Astrocyte of the spinal cord (primary cell): ENCODE data around the gene PCDHGA10.
"Not testable (repeated sequence)": the region's sequence is repeated elsewhere in the genome, so short reads cannot be mapped to it uniquely, and the experiment has no call there.

ENCODE experiments used
- DNase-seq: peaks from one replicate; pipeline ENCODE4 v3.0.0; 2011; ENCODE audit warnings: low read depth, low spot score
- H3K4me3 ChIP-seq: 2 replicates; pipeline ENCODE4 v1.5.1; 2011; ENCODE audit warnings: low read depth, mild to moderate bottlenecking, low read length, moderate library complexity
- in situ Hi-C: cut with HindIII; loops from 2 replicates; pipeline ENCODE4 v1.10.0; 2017; ENCODE audit warnings: low sequenced_read_pairs
- TF ChIP-seq, protein P1 (sequence below): IDR thresholded peaks from 2 replicates; pipeline ENCODE4 v1.5.1; 2012; ENCODE audit warnings: low read depth, mild to moderate bottlenecking, low read length, inconsistent platforms

The PCDHGA10 gene

DNA sequence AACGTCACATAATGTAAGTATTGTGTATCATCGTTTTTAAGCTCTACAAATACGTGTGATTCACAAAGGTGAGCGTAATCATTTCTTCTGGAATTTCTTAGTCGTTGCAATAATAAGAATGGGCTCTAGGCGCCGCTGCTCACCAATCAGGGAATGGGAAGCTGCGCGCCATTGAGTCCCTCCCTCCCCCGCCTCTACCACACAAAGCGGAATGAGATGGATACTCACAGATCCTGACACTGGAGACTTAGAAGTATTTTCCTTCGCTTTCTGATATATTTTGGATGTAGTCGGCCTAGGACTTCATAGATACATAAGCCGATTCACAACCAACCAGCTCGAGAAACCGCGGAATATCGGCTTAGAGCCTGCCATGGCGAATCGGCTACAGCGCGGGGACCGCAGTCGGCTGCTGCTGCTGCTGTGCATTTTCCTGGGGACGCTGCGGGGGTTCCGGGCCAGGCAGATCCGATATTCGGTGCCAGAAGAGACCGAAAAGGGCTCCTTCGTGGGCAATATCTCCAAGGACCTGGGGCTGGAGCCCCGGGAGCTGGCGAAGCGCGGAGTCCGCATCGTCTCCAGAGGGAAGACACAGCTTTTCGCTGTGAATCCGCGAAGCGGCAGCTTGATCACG lies 8.2 kb downstream of the PCDHGA10 start, which contains the start of gene PCDHGA11:
Gene PCDHGA11 (plus strand): TSS at position 197 of the 634 bp plus-strand sequence. CDS start 177 bp downstream, at position 374.
- peak within 1 kb of the TSS; percentile 52 for H3K4me3 ChIP-seq
- in situ Hi-C loops: no loop called here

DNA sequence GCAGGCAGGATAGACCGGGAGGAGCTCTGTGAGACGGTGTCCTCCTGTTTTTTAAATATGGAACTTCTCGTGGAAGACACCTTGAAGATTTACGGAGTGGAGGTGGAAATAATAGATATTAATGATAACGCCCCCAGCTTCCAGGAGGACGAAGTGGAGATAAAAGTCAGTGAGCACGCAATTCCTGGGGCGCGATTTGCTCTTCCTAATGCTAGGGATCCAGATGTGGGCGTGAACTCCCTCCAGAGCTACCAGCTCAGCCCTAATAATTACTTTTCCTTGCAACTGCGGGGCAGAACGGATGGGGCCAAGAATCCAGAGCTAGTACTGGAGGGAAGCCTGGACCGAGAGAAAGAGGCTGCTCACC lies 8.7 kb downstream of the PCDHGA10 start:
- TF ChIP-seq, protein P1, sequence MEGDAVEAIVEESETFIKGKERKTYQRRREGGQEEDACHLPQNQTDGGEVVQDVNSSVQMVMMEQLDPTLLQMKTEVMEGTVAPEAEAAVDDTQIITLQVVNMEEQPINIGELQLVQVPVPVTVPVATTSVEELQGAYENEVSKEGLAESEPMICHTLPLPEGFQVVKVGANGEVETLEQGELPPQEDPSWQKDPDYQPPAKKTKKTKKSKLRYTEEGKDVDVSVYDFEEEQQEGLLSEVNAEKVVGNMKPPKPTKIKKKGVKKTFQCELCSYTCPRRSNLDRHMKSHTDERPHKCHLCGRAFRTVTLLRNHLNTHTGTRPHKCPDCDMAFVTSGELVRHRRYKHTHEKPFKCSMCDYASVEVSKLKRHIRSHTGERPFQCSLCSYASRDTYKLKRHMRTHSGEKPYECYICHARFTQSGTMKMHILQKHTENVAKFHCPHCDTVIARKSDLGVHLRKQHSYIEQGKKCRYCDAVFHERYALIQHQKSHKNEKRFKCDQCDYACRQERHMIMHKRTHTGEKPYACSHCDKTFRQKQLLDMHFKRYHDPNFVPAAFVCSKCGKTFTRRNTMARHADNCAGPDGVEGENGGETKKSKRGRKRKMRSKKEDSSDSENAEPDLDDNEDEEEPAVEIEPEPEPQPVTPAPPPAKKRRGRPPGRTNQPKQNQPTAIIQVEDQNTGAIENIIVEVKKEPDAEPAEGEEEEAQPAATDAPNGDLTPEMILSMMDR: no peak
- peak overlapping the region; percentile 52 for H3K4me3 ChIP-seq
- no peak for DNase-seq
- in situ Hi-C loops: no loop called here

More for the DNA sequence above, 8.2 kb downstream of the PCDHGA10 start, which contains the start of gene PCDHGA11:
- TF ChIP-seq, protein P1: peak; percentile 59
- peak; percentile 82 for DNase-seq

DNA sequence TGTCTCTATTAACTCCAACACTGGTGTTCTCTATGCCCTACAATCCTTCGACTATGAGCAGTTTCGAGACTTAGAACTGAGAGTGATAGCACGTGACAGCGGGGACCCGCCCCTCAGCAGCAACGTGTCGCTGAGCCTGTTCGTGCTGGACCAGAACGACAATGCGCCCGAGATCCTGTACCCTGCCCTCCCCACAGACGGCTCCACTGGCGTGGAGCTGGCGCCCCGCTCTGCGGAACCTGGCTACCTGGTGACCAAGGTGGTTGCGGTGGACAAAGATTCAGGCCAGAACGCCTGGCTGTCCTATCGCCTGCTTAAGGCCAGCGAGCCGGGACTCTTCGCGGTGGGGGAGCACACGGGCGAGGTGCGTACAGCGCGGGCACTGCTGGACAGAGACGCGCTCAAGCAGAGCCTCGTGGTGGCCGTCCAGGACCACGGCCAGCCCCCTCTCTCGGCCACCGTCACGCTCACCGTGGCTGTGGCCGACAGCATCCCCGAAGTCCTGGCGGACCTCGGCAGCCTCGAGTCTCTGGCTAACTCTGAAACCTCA lies 10.0 kb downstream of the PCDHGA10 start:
- H3K4me3 ChIP-seq: no peak overlapping the region
- DNase-seq: no peak
- in situ Hi-C loops: no loop called here
- TF ChIP-seq, protein P1: no peak

DNA sequence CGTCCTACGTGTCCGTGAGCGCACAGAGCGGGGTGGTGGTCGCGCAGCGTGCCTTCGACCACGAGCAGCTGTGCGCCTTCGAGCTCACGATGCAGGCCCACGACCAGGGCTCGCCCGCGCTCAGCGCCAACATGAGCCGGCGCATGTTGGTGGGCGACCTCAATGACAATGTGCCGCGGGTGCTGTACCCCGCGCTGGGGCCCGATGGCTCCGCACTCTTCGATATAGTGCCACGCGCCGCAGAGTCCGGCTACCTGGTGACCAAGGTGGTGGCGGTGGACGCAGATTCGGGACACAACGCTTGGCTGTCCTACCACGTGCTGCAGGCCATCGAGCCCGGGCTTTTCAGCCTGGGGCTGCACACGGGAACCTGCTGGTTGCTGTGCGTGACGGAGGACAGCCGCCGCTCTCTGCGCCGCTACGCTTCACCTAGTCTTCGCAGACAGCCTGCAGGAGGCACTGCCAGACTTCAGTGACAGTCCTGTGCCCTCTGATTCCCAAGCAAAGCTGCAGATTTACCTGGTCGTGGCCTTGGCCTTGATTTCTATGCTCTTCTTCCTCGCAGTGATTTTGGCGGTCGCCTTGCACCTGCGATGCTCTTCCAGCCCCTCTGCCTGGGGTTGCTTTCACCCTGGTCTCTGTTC lies 15.1 kb downstream of the PCDHGA10 start:
- H3K4me3 ChIP-seq: no peak overlapping the region
- TF ChIP-seq, protein P1: no peak
- in situ Hi-C loops: no loop called here
- DNase-seq: no peak

DNA sequence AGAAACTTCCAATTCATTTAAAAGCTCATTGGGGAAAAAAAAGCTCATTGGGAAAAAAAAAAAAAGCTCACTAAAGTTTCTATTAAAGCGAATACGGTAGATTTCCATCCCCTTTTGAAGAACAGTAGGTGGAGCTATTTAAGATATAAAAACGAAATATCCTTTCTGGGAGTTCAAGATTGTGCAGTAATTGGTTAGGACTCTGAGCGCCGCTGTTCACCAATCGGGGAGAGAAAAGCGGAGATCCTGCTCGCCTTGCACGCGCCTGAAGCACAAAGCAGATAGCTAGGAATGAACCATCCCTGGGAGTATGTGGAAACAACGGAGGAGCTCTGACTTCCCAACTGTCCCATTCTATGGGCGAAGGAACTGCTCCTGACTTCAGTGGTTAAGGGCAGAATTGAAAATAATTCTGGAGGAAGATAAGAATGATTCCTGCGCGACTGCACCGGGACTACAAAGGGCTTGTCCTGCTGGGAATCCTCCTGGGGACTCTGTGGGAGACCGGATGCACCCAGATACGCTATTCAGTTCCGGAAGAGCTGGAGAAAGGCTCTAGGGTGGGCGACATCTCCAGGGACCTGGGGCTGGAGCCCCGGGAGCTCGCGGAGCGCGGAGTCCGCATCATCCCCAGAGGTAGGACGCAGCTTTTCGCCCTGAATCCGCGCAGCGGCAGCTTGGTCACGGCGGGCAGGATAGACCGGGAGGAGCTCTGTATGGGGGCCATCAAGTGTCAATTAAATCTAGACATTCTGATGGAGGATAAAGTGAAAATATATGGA lies 17.7 kb downstream of the PCDHGA10 start, which contains the start of gene PCDHGA12:
Gene PCDHGA12 (plus strand): TSS at position 176 of the 782 bp plus-strand sequence. CDS start 253 bp downstream, at position 429.
- peak; percentile 91 for DNase-seq
- peak within 1 kb of the TSS; percentile 37 for H3K4me3 ChIP-seq
- in situ Hi-C loops: no loop called here
- TF ChIP-seq, protein P1: peak; percentile 63

DNA sequence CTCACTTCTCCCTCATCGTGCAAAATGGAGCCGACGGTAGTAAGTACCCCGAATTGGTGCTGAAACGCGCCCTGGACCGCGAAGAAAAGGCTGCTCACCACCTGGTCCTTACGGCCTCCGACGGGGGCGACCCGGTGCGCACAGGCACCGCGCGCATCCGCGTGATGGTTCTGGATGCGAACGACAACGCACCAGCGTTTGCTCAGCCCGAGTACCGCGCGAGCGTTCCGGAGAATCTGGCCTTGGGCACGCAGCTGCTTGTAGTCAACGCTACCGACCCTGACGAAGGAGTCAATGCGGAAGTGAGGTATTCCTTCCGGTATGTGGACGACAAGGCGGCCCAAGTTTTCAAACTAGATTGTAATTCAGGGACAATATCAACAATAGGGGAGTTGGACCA lies 18.5 kb downstream of the PCDHGA10 start:
- in situ Hi-C loops: no loop called here
- H3K4me3 ChIP-seq: peak overlapping the region; percentile 37
- DNase-seq: peak; percentile 27
- TF ChIP-seq, protein P1: no peak

DNA sequence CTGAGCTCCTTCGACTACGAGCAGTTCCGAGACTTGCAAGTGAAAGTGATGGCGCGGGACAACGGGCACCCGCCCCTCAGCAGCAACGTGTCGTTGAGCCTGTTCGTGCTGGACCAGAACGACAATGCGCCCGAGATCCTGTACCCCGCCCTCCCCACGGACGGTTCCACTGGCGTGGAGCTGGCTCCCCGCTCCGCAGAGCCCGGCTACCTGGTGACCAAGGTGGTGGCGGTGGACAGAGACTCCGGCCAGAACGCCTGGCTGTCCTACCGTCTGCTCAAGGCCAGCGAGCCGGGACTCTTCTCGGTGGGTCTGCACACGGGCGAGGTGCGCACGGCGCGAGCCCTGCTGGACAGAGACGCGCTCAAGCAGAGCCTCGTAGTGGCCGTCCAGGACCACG lies 19.5 kb downstream of the PCDHGA10 start:
- in situ Hi-C loops, H3K4me3 ChIP-seq: not testable (repeated sequence)

DNA sequence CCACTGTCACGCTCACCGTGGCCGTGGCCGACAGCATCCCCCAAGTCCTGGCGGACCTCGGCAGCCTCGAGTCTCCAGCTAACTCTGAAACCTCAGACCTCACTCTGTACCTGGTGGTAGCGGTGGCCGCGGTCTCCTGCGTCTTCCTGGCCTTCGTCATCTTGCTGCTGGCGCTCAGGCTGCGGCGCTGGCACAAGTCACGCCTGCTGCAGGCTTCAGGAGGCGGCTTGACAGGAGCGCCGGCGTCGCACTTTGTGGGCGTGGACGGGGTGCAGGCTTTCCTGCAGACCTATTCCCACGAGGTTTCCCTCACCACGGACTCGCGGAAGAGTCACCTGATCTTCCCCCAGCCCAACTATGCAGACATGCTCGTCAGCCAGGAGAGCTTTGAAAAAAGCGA lies 19.9 kb downstream of the PCDHGA10 start:
- in situ Hi-C loops, H3K4me3 ChIP-seq, DNase-seq: not testable (repeated sequence)

More for the DNA sequence above, 19.5 kb downstream of the PCDHGA10 start:
- DNase-seq: not testable (repeated sequence)
